Nephron (organoid): Measurements from ENCODE around the gene MSH5.

ENCODE experiments used
- H3K27ac Mint-ChIP-seq, 3 experiments: 2 replicates each; pipeline ENCODE4 v1.8.0; 2020; ENCODE audit warnings: mixed read lengths in 3 of 3, mild to moderate bottlenecking in 2 of 3, moderate library complexity in 1 of 3
- H3K27me3 Mint-ChIP-seq: 2 replicates; pipeline ENCODE4 v1.8.0; 2021; ENCODE audit warnings: low read depth, mild to moderate bottlenecking, moderate library complexity, mixed read lengths
- H3K36me3 Mint-ChIP-seq: 2 replicates; pipeline ENCODE4 v1.8.0; 2020; ENCODE audit warnings: low read depth, mixed read lengths
- H3K4me1 Mint-ChIP-seq: 2 replicates; pipeline ENCODE4 v1.8.0; 2020; ENCODE audit warnings: mixed read lengths
- H3K4me3 Mint-ChIP-seq, 3 experiments: 2 replicates each; pipeline ENCODE4 v1.8.0; 2020; ENCODE audit warnings: mild to moderate bottlenecking in 3 of 3, mixed read lengths in 3 of 3, moderate library complexity in 2 of 3
- H3K9me3 Mint-ChIP-seq: 2 replicates; pipeline ENCODE4 v1.8.0; 2020; ENCODE audit warnings: mixed read lengths
- TF ChIP-seq, protein P1 (sequence below), 3 experiments: fragments of 200-600 bp; sonication (generic); IDR thresholded peaks; one replicate each; pipeline ENCODE4 v1.5.0; 2021; ENCODE audit warnings: antibody characterized with exemption in 3 of 3; ENCODE audit not compliant: unreplicated experiment in 3 of 3

MSH5 gene

GRCh38 chr6:31750411-31751022, 10.7 kb downstream of the MSH5 start:
- Mint-ChIP-seq H3K4me1 (peaks cover under 1% of the 10 kb centered on the region), H3K27me3 (no peaks in the 10 kb centered on the region)

DNA sequence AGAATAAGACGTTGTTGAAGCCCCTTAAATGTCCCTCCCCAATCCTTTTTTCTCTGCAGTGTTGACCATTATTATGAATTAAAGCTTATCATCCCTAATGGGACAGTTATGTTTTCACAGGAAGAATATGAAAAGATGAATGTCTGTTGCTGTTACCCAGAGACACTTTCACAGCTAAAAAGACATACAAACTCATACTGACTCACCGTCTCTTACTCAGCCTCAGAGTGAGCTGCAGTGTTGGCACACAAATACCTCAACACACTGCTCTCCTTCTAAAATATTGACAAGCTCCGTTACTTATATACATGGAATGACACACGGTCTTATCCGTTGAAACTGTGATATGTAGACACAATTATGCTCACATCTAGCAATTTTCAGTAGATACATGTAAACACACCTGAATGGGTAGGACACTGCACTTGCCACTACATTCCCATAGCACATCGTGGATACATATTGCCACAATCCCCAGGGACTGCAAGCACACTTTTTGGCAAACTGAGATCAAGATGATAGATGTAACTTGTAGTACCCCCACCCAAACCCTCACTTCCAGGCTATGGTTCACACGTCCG, 13.0 kb downstream of the MSH5 start:
- H3K4me3 Mint-ChIP-seq: no peak overlapping the region
- no peaks in the 10 kb centered on the region for H3K4me1 Mint-ChIP-seq
- H3K27ac Mint-ChIP-seq: no peak overlapping the region
- TF ChIP-seq, protein P1, sequence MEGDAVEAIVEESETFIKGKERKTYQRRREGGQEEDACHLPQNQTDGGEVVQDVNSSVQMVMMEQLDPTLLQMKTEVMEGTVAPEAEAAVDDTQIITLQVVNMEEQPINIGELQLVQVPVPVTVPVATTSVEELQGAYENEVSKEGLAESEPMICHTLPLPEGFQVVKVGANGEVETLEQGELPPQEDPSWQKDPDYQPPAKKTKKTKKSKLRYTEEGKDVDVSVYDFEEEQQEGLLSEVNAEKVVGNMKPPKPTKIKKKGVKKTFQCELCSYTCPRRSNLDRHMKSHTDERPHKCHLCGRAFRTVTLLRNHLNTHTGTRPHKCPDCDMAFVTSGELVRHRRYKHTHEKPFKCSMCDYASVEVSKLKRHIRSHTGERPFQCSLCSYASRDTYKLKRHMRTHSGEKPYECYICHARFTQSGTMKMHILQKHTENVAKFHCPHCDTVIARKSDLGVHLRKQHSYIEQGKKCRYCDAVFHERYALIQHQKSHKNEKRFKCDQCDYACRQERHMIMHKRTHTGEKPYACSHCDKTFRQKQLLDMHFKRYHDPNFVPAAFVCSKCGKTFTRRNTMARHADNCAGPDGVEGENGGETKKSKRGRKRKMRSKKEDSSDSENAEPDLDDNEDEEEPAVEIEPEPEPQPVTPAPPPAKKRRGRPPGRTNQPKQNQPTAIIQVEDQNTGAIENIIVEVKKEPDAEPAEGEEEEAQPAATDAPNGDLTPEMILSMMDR (IDR thresholded peaks at IDR 0.05; ENCODE audit: unreplicated experiment in 3 of 3): no peak
- H3K27me3 Mint-ChIP-seq: no peaks in the 10 kb centered on the region
- no peaks in the 10 kb centered on the region for H3K36me3 Mint-ChIP-seq
- H3K9me3 Mint-ChIP-seq: no peaks in the 10 kb centered on the region

More at GRCh38 chr6:31750411-31751022, 10.7 kb downstream of the MSH5 start:
- Mint-ChIP-seq H3K9me3 (no peaks in the 10 kb centered on the region), H3K27ac (no peak overlapping the region), H3K36me3 (peaks cover 5% of the 10 kb centered on the region), H3K4me3 (no peak overlapping the region)
- TF ChIP-seq, protein P1 (IDR thresholded peaks at IDR 0.05; ENCODE audit: unreplicated experiment in 3 of 3): no peak

GRCh38 chr6:31758281-31758680, 18.5 kb downstream of the MSH5 start:
- Mint-ChIP-seq H3K4me3 (no peak overlapping the region), H3K27me3 (no peaks in the 10 kb centered on the region), H3K27ac (no peak overlapping the region), H3K9me3 (no peaks in the 10 kb centered on the region), H3K4me1 (peaks cover 3% of the 10 kb centered on the region), H3K36me3 (peaks cover 21% of the 10 kb centered on the region)
- TF ChIP-seq, protein P1 (IDR thresholded peaks at IDR 0.05; ENCODE audit: unreplicated experiment in 3 of 3): no peak

DNA sequence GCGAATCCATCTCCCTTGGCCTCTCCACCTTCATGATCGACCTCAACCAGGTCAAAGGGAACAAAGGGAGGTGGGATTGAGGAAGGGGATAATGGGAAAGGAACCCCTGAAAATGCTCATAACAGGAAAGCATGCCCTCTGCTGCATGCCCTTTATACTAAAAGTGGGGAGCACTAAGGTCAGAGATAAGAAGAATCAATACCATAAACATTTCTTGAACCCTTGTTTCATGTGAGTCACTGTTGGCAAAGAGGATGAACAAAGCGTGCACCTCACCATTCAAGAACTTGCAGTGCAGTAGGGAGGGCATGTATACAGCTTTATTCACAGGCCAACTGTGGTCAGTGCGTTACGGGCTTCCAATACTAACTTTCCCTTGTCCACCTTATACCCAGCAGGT, 21.0 kb downstream of the MSH5 start:
- Mint-ChIP-seq H3K27me3 (no peaks in the 10 kb centered on the region), H3K4me3 (no peak overlapping the region), H3K36me3 (peaks cover 21% of the 10 kb centered on the region), H3K9me3 (no peaks in the 10 kb centered on the region), H3K4me1 (peaks cover 15% of the 10 kb centered on the region), H3K27ac (no peak overlapping the region)
- TF ChIP-seq, protein P1 (IDR thresholded peaks at IDR 0.05; ENCODE audit: unreplicated experiment in 3 of 3): no peak

GRCh38 chr6:31761343-31761742, 21.5 kb downstream of the MSH5 start:
- Mint-ChIP-seq H3K27me3 (no peaks in the 10 kb centered on the region), H3K9me3 (no peaks in the 10 kb centered on the region), H3K36me3 (peaks cover 21% of the 10 kb centered on the region), H3K4me3 (no peak overlapping the region), H3K27ac (no peak overlapping the region), H3K4me1 (peaks cover 15% of the 10 kb centered on the region)
- TF ChIP-seq, protein P1 (IDR thresholded peaks at IDR 0.05; ENCODE audit: unreplicated experiment in 3 of 3): no peak

DNA sequence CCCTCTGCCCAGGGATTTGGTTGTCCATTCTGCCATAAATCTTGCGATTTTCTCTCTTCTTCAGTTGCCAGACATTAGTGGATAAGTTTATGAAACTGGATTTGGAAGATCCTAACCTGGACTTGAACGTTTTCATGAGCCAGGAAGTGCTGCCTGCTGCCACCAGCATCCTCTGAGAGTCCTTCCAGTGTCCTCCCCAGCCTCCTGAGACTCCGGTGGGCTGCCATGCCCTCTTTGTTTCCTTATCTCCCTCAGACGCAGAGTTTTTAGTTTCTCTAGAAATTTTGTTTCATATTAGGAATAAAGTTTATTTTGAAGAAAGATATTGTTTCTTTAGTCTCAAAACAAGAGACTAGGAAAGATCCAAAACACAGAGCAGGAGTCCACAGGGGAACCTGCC, 22.6 kb downstream of the MSH5 start, which contains the start of gene SAPCD1:
Gene SAPCD1, plus strand, starts transcription at position 301 of the 400 bp plus-strand sequence. CDS start 399 bp downstream, outside the sequence.
- Mint-ChIP-seq H3K27ac (peak within 1 kb of the TSS; percentile 76 to 90 (median 87)), H3K4me1 (peaks cover 15% of the 10 kb centered on the region), H3K27me3 (no peaks in the 10 kb centered on the region), H3K4me3 (peak within 1 kb of the TSS in 2 of 3 experiments; percentile 22 to 32), H3K9me3 (no peaks in the 10 kb centered on the region), H3K36me3 (peaks cover 21% of the 10 kb centered on the region)
- TF ChIP-seq, protein P1 (IDR thresholded peaks at IDR 0.05; ENCODE audit: unreplicated experiment in 3 of 3): no peak
